ENCODE results near the gene MAPK14.
A peak's percentile ranks its signal among the peaks of the same experiment; 100 is the strongest.

Gene MAPK14

DNA sequence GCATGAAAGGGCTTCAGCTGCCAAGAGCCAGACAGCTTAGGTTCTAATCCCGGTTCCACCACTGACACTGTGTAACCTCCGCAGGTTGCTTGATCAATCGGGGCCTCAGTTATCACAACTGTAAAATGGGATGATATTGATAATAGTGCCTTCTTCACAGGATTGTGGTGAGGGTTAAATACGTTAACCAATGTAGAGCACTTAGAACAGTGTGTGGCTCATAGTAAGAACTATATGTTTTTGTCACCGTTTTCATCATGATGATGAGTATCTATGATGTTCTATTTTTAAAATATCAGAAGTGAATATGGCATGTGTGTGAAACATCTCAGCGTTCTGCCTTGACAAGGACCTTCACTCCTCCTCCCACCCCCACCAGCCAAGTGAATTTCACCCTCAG, 92.4 kb downstream of the MAPK14 start:
- Histone ChIP-seq H3K79me2 (no peaks in the 10 kb centered on the region), H3K27me3 (ENCODE audit: control insufficient read depth, insufficient read depth, low read length) (no peaks in the 10 kb centered on the region), H3K4me1 (peaks cover 39% of the 10 kb centered on the region), H3K9ac (no peak overlapping the region), H3K9me3 (ENCODE audit: control insufficient read depth, low read length) (no peaks in the 10 kb centered on the region), H2AFZ (no peak overlapping the region), H3K36me3 (ENCODE audit: control insufficient read depth, insufficient read depth, low read length) (no peaks in the 10 kb centered on the region), H3K4me2 (ENCODE audit: low read length) (no peak overlapping the region), H3K27ac (peak overlapping the region; percentile 64), H3K4me3 (ENCODE audit: low read depth, low read length) (no peak overlapping the region)
- TF ChIP-seq, protein P1, sequence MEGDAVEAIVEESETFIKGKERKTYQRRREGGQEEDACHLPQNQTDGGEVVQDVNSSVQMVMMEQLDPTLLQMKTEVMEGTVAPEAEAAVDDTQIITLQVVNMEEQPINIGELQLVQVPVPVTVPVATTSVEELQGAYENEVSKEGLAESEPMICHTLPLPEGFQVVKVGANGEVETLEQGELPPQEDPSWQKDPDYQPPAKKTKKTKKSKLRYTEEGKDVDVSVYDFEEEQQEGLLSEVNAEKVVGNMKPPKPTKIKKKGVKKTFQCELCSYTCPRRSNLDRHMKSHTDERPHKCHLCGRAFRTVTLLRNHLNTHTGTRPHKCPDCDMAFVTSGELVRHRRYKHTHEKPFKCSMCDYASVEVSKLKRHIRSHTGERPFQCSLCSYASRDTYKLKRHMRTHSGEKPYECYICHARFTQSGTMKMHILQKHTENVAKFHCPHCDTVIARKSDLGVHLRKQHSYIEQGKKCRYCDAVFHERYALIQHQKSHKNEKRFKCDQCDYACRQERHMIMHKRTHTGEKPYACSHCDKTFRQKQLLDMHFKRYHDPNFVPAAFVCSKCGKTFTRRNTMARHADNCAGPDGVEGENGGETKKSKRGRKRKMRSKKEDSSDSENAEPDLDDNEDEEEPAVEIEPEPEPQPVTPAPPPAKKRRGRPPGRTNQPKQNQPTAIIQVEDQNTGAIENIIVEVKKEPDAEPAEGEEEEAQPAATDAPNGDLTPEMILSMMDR (IDR thresholded peaks at IDR 0.05): no peak

DNA sequence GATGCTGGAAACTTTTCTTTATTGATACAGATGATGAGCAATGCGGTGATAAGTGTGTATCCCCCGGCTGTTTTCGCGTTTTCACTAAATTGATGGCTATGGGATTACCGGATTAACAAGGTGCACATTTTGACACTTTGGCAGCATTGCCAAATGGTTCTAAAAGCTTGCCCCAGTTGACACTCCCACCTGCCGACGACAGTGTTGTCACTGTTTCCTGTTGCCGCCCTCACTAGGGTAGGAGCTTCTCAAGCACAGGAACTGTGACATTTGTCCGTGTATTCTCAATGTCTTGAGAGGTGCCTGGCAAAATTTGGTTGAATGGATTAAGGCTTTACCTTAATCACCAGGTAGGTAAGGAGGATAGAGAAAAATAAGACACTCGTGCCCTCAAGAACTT, 92.9 kb downstream of the MAPK14 start:
- H3K4me3 ChIP-seq (ENCODE audit: low read depth, low read length): no peak overlapping the region
- H3K9me3 ChIP-seq (ENCODE audit: control insufficient read depth, low read length): no peaks in the 10 kb centered on the region
- TF ChIP-seq, protein P1 (IDR thresholded peaks at IDR 0.05): no peak
- no peak overlapping the region for H3K9ac ChIP-seq
- no peaks in the 10 kb centered on the region for H3K27me3 ChIP-seq (ENCODE audit: control insufficient read depth, insufficient read depth, low read length)
- H2AFZ ChIP-seq: peak overlapping the region; percentile 51
- peak overlapping the region; percentile 64 for H3K27ac ChIP-seq
- H3K4me2 ChIP-seq (ENCODE audit: low read length): peak overlapping the region; percentile 39
- no peaks in the 10 kb centered on the region for H3K36me3 ChIP-seq (ENCODE audit: control insufficient read depth, insufficient read depth, low read length)
- H3K79me2 ChIP-seq: no peaks in the 10 kb centered on the region
- H3K4me1 ChIP-seq: peaks cover 39% of the 10 kb centered on the region

DNA sequence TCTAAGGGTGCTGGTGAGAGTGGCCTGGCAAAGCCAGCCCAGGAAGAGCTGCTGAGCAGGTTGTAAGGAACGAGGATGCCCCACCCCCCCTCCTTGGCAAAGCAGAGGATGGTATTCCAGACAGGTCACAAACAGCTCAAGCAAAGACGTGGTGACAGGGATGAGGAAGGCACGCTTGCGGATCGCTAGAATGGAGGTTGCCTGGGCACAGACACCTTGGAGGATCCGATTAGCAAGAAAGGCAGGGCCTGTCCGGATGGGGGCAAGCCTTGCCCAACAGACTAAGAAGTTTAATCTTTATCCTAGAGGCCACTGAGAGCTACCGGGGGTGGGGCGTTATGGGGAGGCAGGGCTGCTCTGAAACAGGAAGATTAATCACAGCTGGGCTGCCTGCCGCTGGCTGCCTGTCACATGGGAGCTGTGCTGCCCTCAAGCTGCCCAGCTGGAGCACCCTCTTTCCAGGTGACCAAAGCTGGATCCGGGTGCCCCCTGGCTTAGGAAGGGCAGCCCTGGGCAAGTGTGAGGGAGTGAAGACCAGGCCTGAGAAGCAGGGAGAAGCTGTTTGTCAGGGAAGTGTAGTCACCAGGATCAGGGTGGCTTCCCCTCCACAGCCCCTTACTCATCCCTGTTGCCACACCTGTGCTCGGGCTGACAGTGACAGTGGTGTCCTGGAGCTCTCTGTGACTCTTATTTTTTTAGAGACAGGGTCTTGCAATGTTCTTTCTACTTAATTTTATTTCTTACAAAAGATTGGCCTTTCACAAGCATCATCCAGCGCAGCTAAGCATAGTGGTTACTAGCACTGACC, 93.6 kb downstream of the MAPK14 start:
- Histone ChIP-seq H3K4me2 (ENCODE audit: low read length) (peak overlapping the region; percentile 39), H3K27me3 (ENCODE audit: control insufficient read depth, insufficient read depth, low read length) (no peaks in the 10 kb centered on the region), H3K79me2 (no peaks in the 10 kb centered on the region), H3K4me1 (peaks cover 39% of the 10 kb centered on the region), H3K9me3 (ENCODE audit: control insufficient read depth, low read length) (no peaks in the 10 kb centered on the region), H3K9ac (no peak overlapping the region), H2AFZ (peak overlapping the region; percentile 51), H3K27ac (peak overlapping the region; percentile 64), H3K36me3 (ENCODE audit: control insufficient read depth, insufficient read depth, low read length) (no peaks in the 10 kb centered on the region), H3K4me3 (ENCODE audit: low read depth, low read length) (no peak overlapping the region)
- TF ChIP-seq, protein P1 (IDR thresholded peaks at IDR 0.05): no peak

DNA sequence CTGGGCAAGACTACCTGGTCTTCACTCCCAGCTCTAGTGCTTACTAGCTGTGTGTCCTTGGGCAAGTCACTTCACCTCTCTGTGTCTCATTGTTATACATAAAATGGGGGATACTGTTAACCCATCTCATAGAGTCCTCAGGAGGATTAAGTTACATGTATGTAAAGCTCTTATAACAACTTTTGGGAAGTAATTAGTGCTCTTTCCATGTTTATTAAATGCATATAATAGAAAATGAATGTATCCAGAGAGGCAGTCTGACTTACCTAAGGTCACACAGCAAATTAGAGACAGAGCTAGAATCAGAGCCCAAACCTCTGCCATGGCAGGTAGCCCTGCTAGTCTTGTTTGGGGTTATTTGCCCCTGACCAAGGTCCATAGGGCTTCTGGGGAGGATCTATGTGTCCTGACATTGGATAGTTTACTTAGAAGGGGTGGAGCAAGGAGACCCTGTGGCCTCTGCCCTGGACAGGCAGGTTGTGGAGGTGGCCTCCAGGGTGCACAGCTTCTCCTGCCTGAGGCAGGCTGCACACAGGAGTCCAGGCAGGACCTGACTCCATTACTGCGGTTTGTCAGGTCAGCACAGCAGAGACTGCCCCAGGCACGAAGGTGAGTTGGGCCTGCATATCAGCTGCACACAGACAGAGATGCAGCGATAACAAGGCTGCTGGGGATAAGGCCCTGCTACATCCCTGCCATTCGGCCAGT, 94.3 kb downstream of the MAPK14 start:
- Histone ChIP-seq H3K4me1 (peaks cover 39% of the 10 kb centered on the region), H3K9me3 (ENCODE audit: control insufficient read depth, low read length) (no peaks in the 10 kb centered on the region), H2AFZ (peak overlapping the region; percentile 30), H3K4me3 (ENCODE audit: low read depth, low read length) (no peak overlapping the region), H3K36me3 (ENCODE audit: control insufficient read depth, insufficient read depth, low read length) (no peaks in the 10 kb centered on the region), H3K79me2 (no peaks in the 10 kb centered on the region), H3K4me2 (ENCODE audit: low read length) (no peak overlapping the region), H3K27ac (peak overlapping the region; percentile 59), H3K27me3 (ENCODE audit: control insufficient read depth, insufficient read depth, low read length) (no peaks in the 10 kb centered on the region), H3K9ac (no peak overlapping the region)
- TF ChIP-seq, protein P1 (IDR thresholded peaks at IDR 0.05): no peak

All from parathyroid adenoma (tissue), 2 donors.